ENCODE data around the gene MISP. TPM values are rescaled to one million over a fixed set of nuclear protein-coding genes. Genes with fewer than 3 reads are reported as not detected.

The MISP gene
- total and polyA plus RNA-seq, 2 of the 8 experiments (the other 6 are each of a cell fraction or from before 2014, with no cell fraction given) = 0.43 to 0.45 TPM

- CTCF ChIA-PET (ENCODE audit: partially characterized antibody) = interaction anchor here (0.7 to 1.7 kb wide), 2 partner anchors 92 to 854 kb away, joined by 3 to 5 read pairs; no protein-coding TSS in a partner anchor
- H4K20me1 ChIP-seq (replicated peaks in 1 of 2; ENCODE audit: control insufficient read depth in 1 of 2, insufficient read depth in 2 of 2, low read length in 2 of 2) = no peaks in the 10 kb centered on the region
- TF ChIP-seq BACH1 (IDR thresholded peaks at IDR 0.05; ENCODE audit: low read length) (no peak), SP1 (IDR thresholded peaks at IDR 0.05; ENCODE audit: low read depth, low read length) (no peak), MAFK (IDR thresholded peaks at IDR 0.05; ENCODE audit: low read depth, low read length) (no peak), RFX5 (IDR thresholded peaks at IDR 0.05; ENCODE audit: borderline replicate concordance, low read depth, low read length) (no peak), PHF8 (conservative IDR thresholded peaks at IDR 0.05; ENCODE audit: low read depth, low read length) (no peak), ASH2L (IDR thresholded peaks at IDR 0.05; ENCODE audit: low read length) (no peak), ZNF274 (IDR thresholded peaks at IDR 0.05; ENCODE audit: borderline replicate concordance, extremely low read depth, low read length) (no peak), BRCA1 (IDR thresholded peaks at IDR 0.05; ENCODE audit: low read depth, low read length) (no peak), KDM5A (IDR thresholded peaks at IDR 0.05; ENCODE audit: low read length) (no peak), TAF7 (optimal IDR thresholded peaks at IDR 0.05; ENCODE audit: borderline replicate concordance, low read depth, low read length) (no peak), EP300 (IDR thresholded peaks at IDR 0.05; ENCODE audit: borderline replicate concordance in 1 of 2, low read depth in 2 of 2, low read length in 2 of 2) (no peak), SIRT6 (IDR thresholded peaks at IDR 0.05; ENCODE audit: low read length) (no peak), NRF1 (IDR thresholded peaks at IDR 0.05; ENCODE audit: low read depth, low read length) (no peak), GTF2F1 (IDR thresholded peaks at IDR 0.05; ENCODE audit: borderline replicate concordance, low read depth, low read length) (no peak), NANOG (IDR thresholded peaks at IDR 0.05; ENCODE audit: insufficient read depth, low read depth, low read length, poor library complexity, severe bottlenecking) (no peak), POLR2A (IDR thresholded peaks at IDR 0.05; ENCODE audit: control extremely low read depth in 1 of 2, low read depth in 2 of 2, low read length in 2 of 2) (no peak)
Measured at GRCh38 chr19:764301-764700, 13.4 kb downstream of the MISP start.

More at GRCh38 chr19:764301-764700, 13.4 kb downstream of the MISP start:
- WGBS, 2 experiments (ENCODE audit: extremely low coverage in 1 of 2, insufficient coverage in 1 of 2, insufficient read length in 1 of 2, insufficient replicate concordance in 2 of 2, low coverage in 1 of 2, low lambda C conversion rate in 2 of 2, missing lambda C conversion rate in 1 of 2) = 93% methylated on average over 11 of the region's 12 CpGs; no CpG with 5 or more reads in 1 of the 2 experiments
- no peak overlapping the region for H3K4me2 ChIP-seq (ENCODE audit: insufficient read depth in 1 of 2, low read depth in 2 of 2, low read length in 2 of 2)
- H3K36me3 ChIP-seq (ENCODE audit: control insufficient read depth in 2 of 4, insufficient read depth in 4 of 4, low read length in 3 of 4) = no peaks in the 10 kb centered on the region
- no peak overlapping the region for H3K4me3 ChIP-seq (ENCODE audit: extremely low read depth in 1 of 4, insufficient read depth in 2 of 4, low read depth in 3 of 4, low read length in 4 of 4)
- H2AFZ ChIP-seq (ENCODE audit: low read length) = no peak overlapping the region
- no peaks in the 10 kb centered on the region for H3K27me3 ChIP-seq (replicated peaks in 1 of 4; ENCODE audit: control insufficient read depth in 3 of 4, extremely low read depth in 1 of 4, insufficient read depth in 3 of 4, low read length in 3 of 4)
- H3K9me3 ChIP-seq (ENCODE audit: insufficient read depth in 2 of 2, low read depth in 1 of 2, low read length in 1 of 2) = no peaks in the 10 kb centered on the region
- H3K14ac ChIP-seq (ENCODE audit: insufficient read length) = no peak overlapping the region
- no peak for FAIRE-seq
- no peak for DNase-seq (ENCODE audit: low read depth in 1 of 2, low spot score in 2 of 2)
- H3K79me1 ChIP-seq (ENCODE audit: low read depth, low read length) = no peaks in the 10 kb centered on the region; the same call in 1 of the 2 replicates
- H2BK120ac ChIP-seq (replicated peaks; ENCODE audit: low read depth, low read length) = no peak overlapping the region
- 0 out of 2 replicates have a peak overlapping the region, but pooled peaks have one; percentile 39 for H2AK5ac ChIP-seq (ENCODE audit: low read depth, low read length)
- H3K4me1 ChIP-seq (replicated peaks in 1 of 4; ENCODE audit: control insufficient read depth in 3 of 4, insufficient read depth in 4 of 4, low read length in 3 of 4) = no peaks in the 10 kb centered on the region
- peak overlapping the region; percentile 79 for H4K8ac ChIP-seq (ENCODE audit: extremely low read depth, insufficient read depth, low read length)
- no peaks in the 10 kb centered on the region for H3K23me2 ChIP-seq (ENCODE audit: low read depth, low read length)
- H4K5ac ChIP-seq (ENCODE audit: insufficient read length, low read depth, low read length) = no peak overlapping the region
- H3K18ac ChIP-seq (ENCODE audit: extremely low read depth, low read length) = no peak overlapping the region
- H3K4ac ChIP-seq (replicated peaks; ENCODE audit: insufficient read length, low read depth, low read length) = no peak overlapping the region
- no peak overlapping the region for H3K23ac ChIP-seq (ENCODE audit: insufficient read length)
- no peak overlapping the region for H2BK20ac ChIP-seq (ENCODE audit: low read length)
- POLR2A ChIA-PET (ENCODE audit: partially characterized antibody) = interaction anchor here (0.8 to 2.3 kb wide), 8 partner anchors 8 to 99 kb away, joined by 3 to 9 read pairs (median 4); no protein-coding TSS in a partner anchor
- H2BK5ac ChIP-seq (ENCODE audit: low read depth, low read length) = no peak overlapping the region
- H3K56ac ChIP-seq (replicated peaks; ENCODE audit: insufficient read length, low read depth, low read length) = no peak overlapping the region
- H2BK12ac ChIP-seq (ENCODE audit: low read depth, low read length) = no peak overlapping the region
- no peaks in the 10 kb centered on the region for H3K79me2 ChIP-seq (ENCODE audit: control insufficient read depth in 1 of 2, insufficient read depth in 2 of 2, low read length in 2 of 2)
- H2BK15ac ChIP-seq (ENCODE audit: low read length) = no peak overlapping the region
- H4K91ac ChIP-seq (replicated peaks; ENCODE audit: insufficient read length, low read length) = no peak overlapping the region
- no peak overlapping the region for H3K9ac ChIP-seq (replicated peaks in 1 of 4; ENCODE audit: extremely low read depth in 1 of 4, low read depth in 3 of 4, low read length in 3 of 4)
- no peak overlapping the region for H3K27ac ChIP-seq (ENCODE audit: low read depth, low read length)
